Skeletal muscle cell (primary cell): ENCODE measurements around the gene P3H4.
"Not testable (repeated sequence)": the region's sequence is repeated elsewhere in the genome, so short reads cannot be mapped to it uniquely, and the experiment has no call there.

Source experiments
- DNase-seq: peaks from one replicate; pipeline ENCODE4 v3.0.0-alpha.2; 2010; ENCODE audit warnings: low read depth
- H3K4me3 ChIP-seq: 2 replicates; pipeline ENCODE4 v1.5.1; 2011; ENCODE audit warnings: low read depth, mild to moderate bottlenecking, control low read depth, low read length, moderate library complexity

P3H4 gene

GRCh38 chr17:41796121-41796895 is 15.4 kb downstream of the P3H4 start:
- no peak overlapping the region for H3K4me3 ChIP-seq
- no peak for DNase-seq

- DNase-seq, result no peak
- H3K4me3 ChIP-seq, result no peak overlapping the region
Observed at GRCh38 chr17:41794540-41794975, 17.2 kb downstream of the P3H4 start.

GRCh38 chr17:41793784-41794539 is 17.8 kb downstream of the P3H4 start:
- H3K4me3 ChIP-seq, result no peak overlapping the region
- DNase-seq, result no peak

- no peak for DNase-seq
- no peak overlapping the region for H3K4me3 ChIP-seq
Observed at GRCh38 chr17:41792845-41793783, 18.6 kb downstream of the P3H4 start.

GRCh38 chr17:41787021-41787418 is 24.7 kb downstream of the P3H4 start:
- no peak for DNase-seq
- no peak overlapping the region for H3K4me3 ChIP-seq

- peak; percentile 81 for DNase-seq
- peak within 1 kb of the TSS; percentile 49 for H3K4me3 ChIP-seq
Observed at GRCh38 chr17:41786227-41787020, 25.3 kb downstream of the P3H4 start, which contains the start of gene JUP. JUP (minus strand) TSS chr17:41786711; CDS start chr17:41771854, 14,857 bp downstream.

GRCh38 chr17:41785859-41786226 is 25.9 kb downstream of the P3H4 start:
- H3K4me3 ChIP-seq, result peak overlapping the region; percentile 49
- DNase-seq, result no peak

GRCh38 chr17:41785091-41785858 is 26.5 kb downstream of the P3H4 start:
- peak overlapping the region; percentile 49 for H3K4me3 ChIP-seq

GRCh38 chr17:41784207-41784744 is 27.5 kb downstream of the P3H4 start:
- DNase-seq, result no peak
- H3K4me3 ChIP-seq, result no peak overlapping the region

More at GRCh38 chr17:41785091-41785858, 26.5 kb downstream of the P3H4 start:
- DNase-seq, result no peak

- no peak overlapping the region for H3K4me3 ChIP-seq
- no peak for DNase-seq
Observed at GRCh38 chr17:41782142-41782541, 29.6 kb downstream of the P3H4 start.

- no peak for DNase-seq
- no peak overlapping the region for H3K4me3 ChIP-seq
Observed at GRCh38 chr17:41781404-41782110, 30.2 kb downstream of the P3H4 start.

- no peak for DNase-seq
- no peak overlapping the region for H3K4me3 ChIP-seq
Observed at GRCh38 chr17:41779954-41780353, 31.8 kb downstream of the P3H4 start.

- no peak overlapping the region for H3K4me3 ChIP-seq
- peak; percentile 83 for DNase-seq
Observed at GRCh38 chr17:41777574-41778188, 34.1 kb downstream of the P3H4 start.

GRCh38 chr17:41777157-41777573 is 34.6 kb downstream of the P3H4 start:
- DNase-seq, result no peak
- H3K4me3 ChIP-seq, result no peak overlapping the region

- DNase-seq, H3K4me3 ChIP-seq: not testable (repeated sequence)
Observed at GRCh38 chr17:41776262-41776900, 35.4 kb downstream of the P3H4 start.
